Measurements from ENCODE around the gene AFDN.

Gene AFDN, protein sequence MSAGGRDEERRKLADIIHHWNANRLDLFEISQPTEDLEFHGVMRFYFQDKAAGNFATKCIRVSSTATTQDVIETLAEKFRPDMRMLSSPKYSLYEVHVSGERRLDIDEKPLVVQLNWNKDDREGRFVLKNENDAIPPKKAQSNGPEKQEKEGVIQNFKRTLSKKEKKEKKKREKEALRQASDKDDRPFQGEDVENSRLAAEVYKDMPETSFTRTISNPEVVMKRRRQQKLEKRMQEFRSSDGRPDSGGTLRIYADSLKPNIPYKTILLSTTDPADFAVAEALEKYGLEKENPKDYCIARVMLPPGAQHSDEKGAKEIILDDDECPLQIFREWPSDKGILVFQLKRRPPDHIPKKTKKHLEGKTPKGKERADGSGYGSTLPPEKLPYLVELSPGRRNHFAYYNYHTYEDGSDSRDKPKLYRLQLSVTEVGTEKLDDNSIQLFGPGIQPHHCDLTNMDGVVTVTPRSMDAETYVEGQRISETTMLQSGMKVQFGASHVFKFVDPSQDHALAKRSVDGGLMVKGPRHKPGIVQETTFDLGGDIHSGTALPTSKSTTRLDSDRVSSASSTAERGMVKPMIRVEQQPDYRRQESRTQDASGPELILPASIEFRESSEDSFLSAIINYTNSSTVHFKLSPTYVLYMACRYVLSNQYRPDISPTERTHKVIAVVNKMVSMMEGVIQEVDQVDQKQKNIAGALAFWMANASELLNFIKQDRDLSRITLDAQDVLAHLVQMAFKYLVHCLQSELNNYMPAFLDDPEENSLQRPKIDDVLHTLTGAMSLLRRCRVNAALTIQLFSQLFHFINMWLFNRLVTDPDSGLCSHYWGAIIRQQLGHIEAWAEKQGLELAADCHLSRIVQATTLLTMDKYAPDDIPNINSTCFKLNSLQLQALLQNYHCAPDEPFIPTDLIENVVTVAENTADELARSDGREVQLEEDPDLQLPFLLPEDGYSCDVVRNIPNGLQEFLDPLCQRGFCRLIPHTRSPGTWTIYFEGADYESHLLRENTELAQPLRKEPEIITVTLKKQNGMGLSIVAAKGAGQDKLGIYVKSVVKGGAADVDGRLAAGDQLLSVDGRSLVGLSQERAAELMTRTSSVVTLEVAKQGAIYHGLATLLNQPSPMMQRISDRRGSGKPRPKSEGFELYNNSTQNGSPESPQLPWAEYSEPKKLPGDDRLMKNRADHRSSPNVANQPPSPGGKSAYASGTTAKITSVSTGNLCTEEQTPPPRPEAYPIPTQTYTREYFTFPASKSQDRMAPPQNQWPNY (N-terminal part only)

DNA sequence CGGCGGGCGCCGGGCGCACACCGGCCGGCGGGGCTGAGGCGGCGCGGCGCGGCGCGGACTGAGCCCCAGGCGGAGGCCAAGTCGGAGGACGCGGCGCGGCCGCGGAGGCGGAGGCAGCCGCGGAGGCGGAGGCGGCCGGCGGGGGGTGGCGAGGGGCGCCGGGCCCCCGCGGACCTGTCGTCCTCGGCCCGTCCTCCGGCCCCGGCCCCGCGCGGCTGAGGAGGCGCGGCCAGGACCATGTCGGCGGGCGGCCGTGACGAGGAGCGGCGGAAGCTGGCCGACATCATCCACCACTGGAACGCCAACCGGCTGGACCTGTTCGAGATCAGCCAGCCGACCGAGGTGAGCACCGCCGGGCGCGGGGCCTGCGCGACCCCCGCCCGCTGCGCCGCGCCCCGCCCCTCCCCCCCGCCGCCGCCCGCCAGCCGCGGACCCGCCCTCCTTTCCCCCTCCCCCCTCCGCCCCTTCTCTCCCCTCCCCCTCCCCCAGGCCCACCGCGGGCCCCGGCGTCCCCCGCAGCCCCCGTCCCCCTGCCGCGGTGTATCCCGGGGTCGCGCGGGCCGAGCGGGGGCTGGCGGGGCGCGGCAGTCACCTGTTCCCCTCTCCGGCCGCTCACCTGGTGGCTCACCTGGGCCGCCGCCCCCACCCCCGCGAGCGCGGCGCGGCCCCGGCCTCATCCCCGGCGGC is at the start of gene AFDN:
AFDN (plus strand) TSS at position 16 of the 687 bp plus-strand sequence; CDS start at position 238, 222 bp downstream.
- Mint-ChIP-seq H3K9me3 (no peaks in the 10 kb centered on the region), H3K4me1 (ENCODE audit: low read depth) (peaks cover 40% of the 10 kb centered on the region), H3K4me3 (peak within 1 kb of the TSS; percentile 88), H3K27ac (peak within 1 kb of the TSS; percentile 81), H3K27me3 (ENCODE audit: low read depth) (peaks cover 71% of the 10 kb centered on the region), H3K36me3 (ENCODE audit: low read depth) (peaks cover 11% of the 10 kb centered on the region)

DNA sequence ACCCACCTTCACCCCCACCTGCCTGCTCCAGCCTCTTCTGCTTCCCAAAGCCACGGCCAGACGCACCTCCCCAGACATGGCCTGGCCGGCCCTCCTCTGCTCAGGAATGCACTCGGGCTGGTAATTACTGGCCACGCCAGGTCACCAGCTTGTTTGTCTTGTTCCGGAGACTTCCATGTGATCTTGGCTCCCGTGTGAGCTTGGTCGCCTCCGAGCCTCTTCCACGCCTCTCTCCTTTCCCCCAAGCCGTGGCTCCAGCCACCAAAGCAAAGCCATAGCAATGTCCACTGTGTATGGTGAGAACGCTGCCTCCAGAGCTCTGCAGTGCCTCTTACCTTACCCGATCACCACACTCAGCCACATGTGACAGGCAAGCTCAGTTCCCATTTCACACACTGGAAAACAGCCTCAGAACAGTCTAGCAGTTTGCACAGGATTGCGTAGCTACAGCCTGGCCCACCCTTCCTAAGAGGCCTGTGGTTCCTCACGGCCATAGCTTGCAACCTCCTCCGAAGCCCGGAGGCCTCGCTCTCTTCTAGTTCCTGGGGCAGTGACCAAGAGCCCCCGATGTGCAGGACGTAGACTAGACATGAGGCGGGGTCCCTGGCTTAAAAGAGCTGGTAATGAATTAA is 48.1 kb upstream of the AFDN start:
- H3K36me3 Mint-ChIP-seq (ENCODE audit: low read depth): no peaks in the 10 kb centered on the region
- no peak overlapping the region for H3K27ac Mint-ChIP-seq
- H3K27me3 Mint-ChIP-seq (ENCODE audit: low read depth): peaks cover 25% of the 10 kb centered on the region
- H3K4me3 Mint-ChIP-seq: no peak overlapping the region
- no peaks in the 10 kb centered on the region for H3K9me3 Mint-ChIP-seq
- H3K4me1 Mint-ChIP-seq (ENCODE audit: low read depth): no peaks in the 10 kb centered on the region

DNA sequence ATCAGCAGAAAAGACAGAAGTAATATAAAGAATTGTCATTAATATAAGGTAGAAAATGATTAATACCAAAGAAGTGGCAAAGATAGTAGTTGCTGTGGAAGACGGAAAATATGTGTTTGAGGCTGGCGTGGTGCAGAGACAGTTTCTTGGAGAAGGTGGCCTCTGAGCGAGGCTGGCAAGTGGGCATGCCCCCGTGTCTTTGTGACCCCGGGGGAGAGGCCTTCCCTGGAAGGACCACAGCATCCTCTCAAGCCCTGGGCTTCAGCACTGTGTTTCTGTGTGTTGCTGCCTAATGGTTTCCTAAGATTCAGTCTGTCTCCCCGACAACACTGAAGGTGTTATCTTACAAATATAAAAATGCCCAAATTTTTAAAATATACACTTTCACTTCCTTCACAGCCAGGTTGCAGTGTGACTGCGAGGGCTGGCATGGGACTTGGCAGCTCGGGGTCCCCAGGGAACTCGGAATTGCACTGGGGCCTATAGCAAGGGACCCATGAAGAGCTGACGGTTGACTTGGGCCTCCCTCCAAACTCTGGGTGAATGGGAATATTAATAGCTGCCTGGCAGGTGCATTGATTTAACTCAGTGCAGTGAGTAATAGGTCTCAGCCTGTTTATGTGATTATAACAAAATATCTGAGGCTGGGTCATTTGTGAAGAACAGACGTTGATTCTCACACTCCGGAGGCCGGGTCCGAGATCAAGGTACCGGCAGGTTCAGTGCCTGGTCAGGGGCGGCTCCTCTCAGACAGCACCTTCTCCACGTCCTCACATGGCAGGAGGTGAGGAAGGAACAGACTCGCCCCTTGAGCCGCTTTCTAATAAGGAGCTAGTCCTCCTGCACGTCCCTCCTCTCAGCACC is 47.4 kb upstream of the AFDN start:
- Mint-ChIP-seq H3K27ac (no peak overlapping the region), H3K27me3 (ENCODE audit: low read depth) (peaks cover 28% of the 10 kb centered on the region), H3K4me3 (no peak overlapping the region), H3K36me3 (ENCODE audit: low read depth) (no peaks in the 10 kb centered on the region), H3K9me3 (no peaks in the 10 kb centered on the region), H3K4me1 (ENCODE audit: low read depth) (no peaks in the 10 kb centered on the region)

DNA sequence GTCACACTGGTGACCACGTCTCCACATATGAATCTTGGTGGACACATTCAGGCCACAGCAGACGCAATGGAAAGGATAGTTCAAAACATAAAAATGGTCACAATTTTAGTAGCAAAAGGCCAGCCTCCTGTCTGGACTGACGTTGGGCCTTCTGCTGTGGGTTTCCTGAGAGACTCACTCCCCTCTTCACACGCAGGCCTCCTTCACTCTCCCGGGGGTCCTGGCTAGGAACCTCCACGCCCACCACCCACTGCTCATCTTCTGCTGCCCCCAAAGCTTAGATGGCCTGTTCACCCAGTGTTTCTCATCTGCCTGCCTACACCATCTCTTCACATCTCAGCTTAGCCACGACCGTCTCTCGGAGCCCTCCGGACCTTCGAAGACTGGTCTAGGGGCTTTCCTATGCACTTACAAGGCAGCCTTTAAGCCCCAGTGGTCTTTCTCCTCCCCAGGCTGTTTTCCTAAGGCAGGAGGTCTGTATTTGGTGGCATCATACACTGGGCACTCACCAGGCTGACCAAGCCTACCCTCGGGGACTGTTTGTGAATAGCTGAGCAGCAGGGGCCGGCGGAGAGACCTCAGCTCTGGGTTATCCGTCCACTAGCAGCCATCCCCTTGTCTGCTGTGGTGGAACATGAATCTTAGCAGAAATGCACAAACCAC is 46.6 kb upstream of the AFDN start:
- peaks cover 27% of the 10 kb centered on the region for H3K27me3 Mint-ChIP-seq (ENCODE audit: low read depth)
- no peaks in the 10 kb centered on the region for H3K36me3 Mint-ChIP-seq (ENCODE audit: low read depth)
- no peaks in the 10 kb centered on the region for H3K9me3 Mint-ChIP-seq
- H3K4me1 Mint-ChIP-seq (ENCODE audit: low read depth): no peaks in the 10 kb centered on the region
- H3K27ac Mint-ChIP-seq: no peak overlapping the region
- H3K4me3 Mint-ChIP-seq: no peak overlapping the region

DNA sequence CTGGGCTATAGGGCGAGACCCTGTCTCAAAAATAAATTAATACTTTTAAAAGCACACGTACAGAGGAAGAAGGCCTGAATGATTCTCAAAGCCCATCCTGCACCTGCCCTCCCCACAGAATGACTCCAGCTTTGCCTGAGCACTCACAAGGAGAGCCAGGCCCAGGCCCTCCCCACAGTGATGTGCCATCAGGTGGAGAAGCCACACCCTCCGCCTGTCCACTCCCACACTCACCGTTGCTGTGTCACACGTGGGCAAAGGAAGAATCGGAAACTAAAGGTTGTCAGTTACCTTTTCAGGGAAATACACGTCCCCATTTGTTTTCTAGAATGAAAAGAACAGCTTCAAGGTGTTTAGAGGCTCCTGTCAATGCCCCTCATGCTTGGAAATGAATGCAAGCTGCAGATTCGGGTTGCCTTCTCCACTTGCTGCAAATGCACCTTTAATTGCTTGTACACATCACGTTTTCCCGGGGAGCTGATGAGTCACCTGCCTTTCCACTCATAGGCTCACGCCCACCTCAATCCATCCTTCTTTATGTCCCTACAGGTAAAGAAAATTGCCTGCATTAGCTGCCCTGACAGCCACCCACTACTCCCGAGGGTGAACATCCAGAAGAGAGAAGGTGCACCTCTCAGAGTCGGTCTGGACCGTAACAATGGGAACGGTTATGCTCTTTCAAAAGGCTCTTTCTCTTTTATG is 45.5 kb upstream of the AFDN start:
- H3K4me3 Mint-ChIP-seq: no peak overlapping the region
- no peaks in the 10 kb centered on the region for H3K9me3 Mint-ChIP-seq
- no peaks in the 10 kb centered on the region for H3K4me1 Mint-ChIP-seq (ENCODE audit: low read depth)
- no peaks in the 10 kb centered on the region for H3K36me3 Mint-ChIP-seq (ENCODE audit: low read depth)
- no peak overlapping the region for H3K27ac Mint-ChIP-seq
- peaks cover 19% of the 10 kb centered on the region for H3K27me3 Mint-ChIP-seq (ENCODE audit: low read depth)

DNA sequence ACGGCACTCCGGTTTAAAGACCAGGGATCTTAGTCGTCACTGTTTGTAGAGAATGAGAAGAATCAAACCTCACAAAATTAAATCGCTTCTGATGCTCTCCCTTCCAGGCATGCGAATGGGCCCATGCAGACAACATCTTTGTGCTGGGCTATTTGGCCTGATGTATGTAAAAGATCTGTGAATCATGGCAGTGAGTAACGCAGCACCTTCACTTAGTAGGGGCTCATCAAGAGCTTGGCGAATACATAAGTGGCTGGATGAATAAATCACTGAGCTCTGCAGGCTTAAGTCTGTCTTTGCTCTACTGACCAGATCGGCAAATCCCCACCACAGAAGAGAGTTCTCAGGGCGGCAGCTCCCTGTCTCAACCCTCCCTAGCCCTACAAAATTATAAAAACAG is 44.8 kb upstream of the AFDN start:
- no peaks in the 10 kb centered on the region for H3K36me3 Mint-ChIP-seq (ENCODE audit: low read depth)
- H3K27me3 Mint-ChIP-seq (ENCODE audit: low read depth): peaks cover 20% of the 10 kb centered on the region
- no peaks in the 10 kb centered on the region for H3K4me1 Mint-ChIP-seq (ENCODE audit: low read depth)
- no peaks in the 10 kb centered on the region for H3K9me3 Mint-ChIP-seq
- H3K27ac Mint-ChIP-seq: no peak overlapping the region
- H3K4me3 Mint-ChIP-seq: no peak overlapping the region

DNA sequence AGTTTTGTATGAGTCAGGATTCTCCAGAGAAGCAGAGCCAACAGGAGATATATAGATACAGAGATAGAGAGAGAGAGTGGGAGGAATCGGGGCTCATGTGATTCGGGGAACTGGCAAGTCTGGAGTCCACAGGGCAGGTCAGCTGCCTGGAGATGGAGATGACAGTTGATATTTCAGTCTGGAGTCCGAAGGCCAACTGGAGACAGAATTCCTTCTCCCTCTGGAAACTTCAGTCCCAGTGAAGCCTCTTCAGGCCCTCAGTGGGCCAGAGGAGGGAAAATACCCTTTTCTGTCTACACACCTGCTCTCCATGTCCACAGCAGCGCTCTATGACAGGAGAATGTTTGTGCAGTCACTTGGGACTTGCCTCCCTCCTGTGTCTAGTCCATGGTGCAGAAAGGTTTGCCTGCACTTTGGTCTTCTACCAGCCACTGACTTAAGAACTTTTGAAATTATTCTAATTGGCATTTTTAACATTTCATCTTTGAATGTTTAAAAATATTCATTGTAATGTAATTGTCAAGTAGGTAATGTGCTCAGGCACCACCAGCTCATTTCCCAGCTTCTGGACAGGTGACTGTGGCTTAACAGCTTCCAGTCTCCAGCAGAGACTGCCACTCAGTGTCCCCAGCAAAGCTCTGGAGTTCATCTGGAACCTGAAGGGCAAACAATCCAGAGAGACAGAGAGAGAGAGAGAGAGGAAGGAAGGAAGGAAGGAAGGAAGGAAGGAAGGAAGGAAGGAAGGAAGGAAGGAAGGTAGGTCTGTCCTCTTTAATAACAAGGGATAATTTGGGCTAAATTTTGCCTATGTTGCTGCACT is 43.8 kb upstream of the AFDN start:
- H3K4me1 Mint-ChIP-seq (ENCODE audit: low read depth): no peaks in the 10 kb centered on the region
- H3K27me3 Mint-ChIP-seq (ENCODE audit: low read depth): peaks cover 26% of the 10 kb centered on the region
- H3K27ac Mint-ChIP-seq: no peak overlapping the region
- no peak overlapping the region for H3K4me3 Mint-ChIP-seq
- H3K9me3 Mint-ChIP-seq: no peaks in the 10 kb centered on the region
- no peaks in the 10 kb centered on the region for H3K36me3 Mint-ChIP-seq (ENCODE audit: low read depth)

DNA sequence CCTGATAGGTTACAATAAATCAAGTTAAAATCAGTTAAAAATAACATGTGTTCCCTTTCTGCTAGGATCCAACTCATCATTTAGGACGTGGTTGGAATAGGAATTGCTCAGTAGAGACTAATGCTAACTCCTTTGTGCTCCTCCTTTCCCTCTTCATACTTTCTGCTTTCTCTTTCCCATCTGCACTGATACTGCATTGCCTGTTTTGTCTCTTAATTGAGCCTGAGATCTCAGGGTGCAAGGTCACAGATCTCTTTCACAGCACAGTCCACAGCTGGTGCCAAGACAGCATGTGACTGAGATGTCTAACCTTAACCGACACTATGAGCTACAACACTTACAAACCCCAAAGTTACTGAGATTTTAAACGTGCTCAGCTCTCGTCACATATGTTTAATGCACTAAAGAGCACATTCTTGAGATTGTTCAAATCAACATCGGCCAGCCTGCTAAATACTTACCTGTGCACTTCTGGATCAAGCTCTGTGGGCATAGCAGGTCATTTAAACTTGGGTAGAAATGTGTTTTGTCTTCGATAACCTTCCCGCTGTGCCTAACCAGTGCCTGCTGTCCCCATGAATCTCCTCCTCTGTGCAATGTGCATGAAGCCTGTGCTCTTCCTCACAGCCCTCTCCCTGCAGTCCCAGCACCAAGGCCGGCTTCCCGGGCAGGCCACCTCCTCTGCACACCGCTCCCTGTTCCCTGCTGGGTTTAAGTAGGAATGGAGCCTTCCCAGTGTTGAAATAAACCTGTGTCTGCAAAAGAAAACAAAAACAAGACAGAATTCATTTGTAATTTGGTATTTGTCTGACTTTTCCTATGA is 39.6 kb upstream of the AFDN start:
- no peaks in the 10 kb centered on the region for H3K4me1 Mint-ChIP-seq (ENCODE audit: low read depth)
- peaks cover 34% of the 10 kb centered on the region for H3K27me3 Mint-ChIP-seq (ENCODE audit: low read depth)
- no peaks in the 10 kb centered on the region for H3K36me3 Mint-ChIP-seq (ENCODE audit: low read depth)
- no peak overlapping the region for H3K4me3 Mint-ChIP-seq
- no peaks in the 10 kb centered on the region for H3K9me3 Mint-ChIP-seq
- H3K27ac Mint-ChIP-seq: no peak overlapping the region

DNA sequence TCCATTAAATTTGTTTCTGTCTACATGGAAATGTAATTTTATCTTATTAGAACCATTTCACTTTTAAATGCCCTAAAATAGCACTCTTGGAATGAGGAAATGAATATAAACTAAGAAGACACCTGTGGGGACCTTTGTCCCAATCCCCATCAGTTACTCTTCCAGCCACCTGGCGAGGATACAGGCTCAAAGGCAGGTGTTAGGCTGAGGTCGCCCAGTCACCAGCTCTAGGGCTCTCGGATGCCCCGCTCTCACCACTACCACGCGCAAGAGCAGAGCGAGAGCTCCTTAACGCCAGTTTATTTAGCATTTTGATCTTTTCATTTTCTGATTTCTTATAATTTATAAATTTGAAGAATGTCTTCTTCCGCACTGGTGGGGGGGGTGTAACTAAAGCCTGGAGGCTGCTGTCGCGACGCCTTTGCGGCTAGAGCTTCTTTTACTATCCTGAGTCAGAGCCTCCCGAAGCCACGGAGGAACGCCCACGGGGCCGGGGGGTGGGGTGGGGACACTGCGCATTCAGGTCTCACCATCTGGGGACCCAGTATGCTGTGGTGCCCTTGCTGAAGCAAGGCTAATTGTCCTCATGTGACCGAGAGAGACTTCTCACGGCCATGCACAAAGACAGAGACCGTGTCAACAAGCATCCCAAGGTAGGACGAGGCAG is 38.7 kb upstream of the AFDN start:
- Mint-ChIP-seq H3K27me3 (ENCODE audit: low read depth) (peaks cover 33% of the 10 kb centered on the region), H3K36me3 (ENCODE audit: low read depth) (no peaks in the 10 kb centered on the region), H3K27ac (no peak overlapping the region), H3K4me3 (no peak overlapping the region), H3K9me3 (no peaks in the 10 kb centered on the region), H3K4me1 (ENCODE audit: low read depth) (no peaks in the 10 kb centered on the region)

DNA sequence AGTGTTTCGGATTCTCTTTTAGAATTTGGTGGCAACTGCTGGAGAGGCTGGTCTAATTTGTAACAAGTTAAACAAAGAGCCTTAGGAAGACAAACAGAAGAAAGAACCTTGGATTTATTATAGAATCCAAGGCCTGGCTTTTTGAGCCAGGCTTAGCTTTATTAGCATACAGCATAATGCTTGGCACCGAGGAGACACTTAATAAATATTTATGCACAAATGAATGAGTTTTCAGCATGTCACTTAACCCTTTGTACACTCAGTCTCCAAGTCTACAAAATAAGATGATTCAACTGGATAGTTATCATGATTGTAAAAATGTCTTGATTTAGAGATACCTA is 38.2 kb upstream of the AFDN start:
- Mint-ChIP-seq H3K4me3 (no peak overlapping the region), H3K9me3 (no peaks in the 10 kb centered on the region), H3K36me3 (ENCODE audit: low read depth) (no peaks in the 10 kb centered on the region), H3K27me3 (ENCODE audit: low read depth) (peaks cover 34% of the 10 kb centered on the region), H3K4me1 (ENCODE audit: low read depth) (no peaks in the 10 kb centered on the region), H3K27ac (no peak overlapping the region)

DNA sequence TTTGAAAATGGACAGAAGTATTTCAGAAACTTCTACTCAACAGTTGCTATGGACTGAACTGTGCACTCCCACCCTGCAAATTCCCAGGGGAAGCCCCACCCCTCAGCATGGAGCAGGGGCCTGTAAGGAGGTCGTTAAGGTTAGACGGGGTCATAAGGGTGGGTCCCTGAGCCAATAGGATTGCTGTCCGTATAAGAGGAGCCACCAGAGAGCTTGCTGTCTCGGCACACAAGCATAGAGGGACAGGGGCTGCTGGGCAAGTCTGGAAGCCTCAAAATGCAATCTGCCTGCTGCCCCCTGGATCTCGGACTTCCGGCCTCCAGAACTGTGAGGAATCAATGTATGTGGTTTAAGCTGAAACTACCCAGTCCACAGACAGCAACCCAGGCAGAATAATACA is 37.4 kb upstream of the AFDN start:
- H3K36me3 Mint-ChIP-seq (ENCODE audit: low read depth): no peaks in the 10 kb centered on the region
- no peaks in the 10 kb centered on the region for H3K4me1 Mint-ChIP-seq (ENCODE audit: low read depth)
- H3K9me3 Mint-ChIP-seq: no peaks in the 10 kb centered on the region
- peaks cover 39% of the 10 kb centered on the region for H3K27me3 Mint-ChIP-seq (ENCODE audit: low read depth)
- H3K4me3 Mint-ChIP-seq: no peak overlapping the region
- no peak overlapping the region for H3K27ac Mint-ChIP-seq

All from T-helper 1 cell treated with Interleukin-12 subunit alpha and Interleukin-12 subunit beta and Interleukin-4 antibody, amounts not matched to agents 30 μg/mL and 1 μg/mL, for 36 hours (primary cell).